ENCODE data around the gene EPHX1.

The EPHX1 gene

DNA sequence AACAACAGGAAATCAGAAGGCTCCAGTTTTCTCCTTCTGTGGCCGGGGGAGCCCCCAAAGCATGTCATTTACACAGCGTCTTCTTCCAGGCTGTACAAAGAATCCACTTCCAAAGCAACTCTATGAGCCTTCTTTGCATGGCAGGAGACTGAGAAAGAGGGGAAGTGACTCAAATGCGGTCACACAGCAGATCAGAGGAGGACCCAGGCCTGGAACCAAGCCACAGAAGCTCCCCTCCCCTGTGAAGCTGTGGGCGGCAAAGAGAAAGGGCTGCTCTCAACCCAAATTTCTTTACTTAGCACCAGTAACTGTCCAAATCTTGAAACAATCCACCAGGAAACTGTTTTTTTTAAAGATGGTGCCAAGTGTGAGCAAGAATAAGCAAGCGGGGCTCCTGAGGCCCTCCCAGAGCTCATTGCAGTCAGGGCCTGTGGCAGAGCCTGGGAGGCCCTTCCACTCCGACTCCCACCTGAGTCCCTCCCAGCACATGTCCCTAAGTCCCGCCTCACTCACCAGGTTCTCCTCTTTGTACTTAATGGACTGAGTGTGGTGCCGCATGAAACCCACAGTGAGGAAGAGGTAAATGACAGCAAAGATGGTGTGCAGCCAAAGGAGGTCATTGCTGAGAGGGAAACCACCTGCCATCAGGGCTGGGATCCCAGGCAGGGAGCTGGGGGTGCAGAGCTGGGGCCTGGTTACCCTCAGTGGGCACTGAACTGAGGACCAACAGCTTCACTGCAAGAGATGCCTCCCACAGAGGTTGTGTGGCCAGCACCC is 56.3 kb downstream of the EPHX1 start:
- DNase-seq: peak; percentile 70

- DNase-seq: no peak
Measured at GRCh38 chr1:225866981-225867380, 57.1 kb downstream of the EPHX1 start.

GRCh38 chr1:225868631-225869330 is 58.9 kb downstream of the EPHX1 start:
- no peak for DNase-seq

DNA sequence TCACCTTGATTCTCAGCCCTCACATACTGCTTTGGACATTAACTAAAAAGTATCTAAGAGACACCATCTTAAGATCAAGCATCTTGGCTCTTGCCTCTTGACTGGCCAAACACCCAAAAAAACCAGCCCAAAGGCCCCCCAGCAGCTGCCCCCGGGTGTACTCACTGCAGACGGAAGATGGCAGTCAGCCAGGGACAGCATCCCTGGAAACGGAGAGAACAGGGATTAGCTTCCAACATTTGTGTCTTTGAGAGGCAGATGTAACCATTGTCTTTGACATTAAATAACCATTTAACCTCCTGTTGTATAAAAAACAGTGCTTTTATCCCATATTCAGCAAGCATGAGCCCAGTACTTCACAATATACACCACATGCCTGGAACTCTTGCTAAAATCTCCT is 61.0 kb downstream of the EPHX1 start:
- no peak for DNase-seq

GRCh38 chr1:225871359-225872074 is 61.6 kb downstream of the EPHX1 start:
- no peak for DNase-seq

DNA sequence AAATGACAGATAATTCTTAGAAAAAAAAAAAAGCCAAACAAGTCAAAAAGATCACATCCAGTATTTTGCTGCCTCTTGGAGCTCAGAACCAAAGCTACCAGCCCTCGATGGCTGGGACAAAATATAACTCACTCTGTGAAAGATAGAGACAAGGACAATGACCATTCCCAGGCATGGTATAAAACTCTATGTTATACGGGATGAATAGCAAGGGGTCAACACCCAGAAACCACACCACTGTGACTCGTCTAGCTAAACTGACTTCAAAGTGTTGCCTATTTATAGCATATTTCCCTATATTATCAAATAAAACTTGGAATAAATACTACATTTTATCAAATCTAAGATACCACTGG is 62.1 kb downstream of the EPHX1 start:
- no peak for DNase-seq

DNA sequence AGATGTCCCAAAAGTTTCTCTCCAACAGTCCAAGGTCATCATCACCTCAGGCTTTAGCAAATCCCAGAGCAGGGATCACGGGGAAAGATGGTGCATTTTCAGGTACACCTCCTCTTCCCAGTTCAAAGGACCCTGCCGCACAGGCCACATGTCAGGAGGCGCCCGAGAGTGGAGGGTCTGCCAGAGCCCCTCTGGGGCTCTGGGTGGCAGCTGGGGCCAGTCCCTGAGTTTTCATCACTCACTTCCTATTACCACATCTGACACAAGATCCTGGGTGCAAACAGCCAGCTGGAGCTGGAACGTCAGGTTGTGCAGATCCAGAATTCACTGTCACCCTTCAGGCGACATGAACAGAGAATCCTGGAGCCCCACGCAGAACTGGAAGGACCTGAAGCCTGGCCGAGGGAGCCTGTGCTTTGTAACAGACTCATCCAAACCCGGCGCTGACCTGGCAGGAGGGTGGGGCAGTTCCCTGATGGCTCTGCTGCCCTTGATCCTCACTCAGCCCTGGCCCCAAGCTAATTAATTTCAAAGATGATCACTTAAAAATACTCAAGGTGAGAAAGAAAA is 63.4 kb downstream of the EPHX1 start:
- DNase-seq: no peak

- no peak for DNase-seq
Measured at GRCh38 chr1:225874431-225874830, 64.5 kb downstream of the EPHX1 start.

DNA sequence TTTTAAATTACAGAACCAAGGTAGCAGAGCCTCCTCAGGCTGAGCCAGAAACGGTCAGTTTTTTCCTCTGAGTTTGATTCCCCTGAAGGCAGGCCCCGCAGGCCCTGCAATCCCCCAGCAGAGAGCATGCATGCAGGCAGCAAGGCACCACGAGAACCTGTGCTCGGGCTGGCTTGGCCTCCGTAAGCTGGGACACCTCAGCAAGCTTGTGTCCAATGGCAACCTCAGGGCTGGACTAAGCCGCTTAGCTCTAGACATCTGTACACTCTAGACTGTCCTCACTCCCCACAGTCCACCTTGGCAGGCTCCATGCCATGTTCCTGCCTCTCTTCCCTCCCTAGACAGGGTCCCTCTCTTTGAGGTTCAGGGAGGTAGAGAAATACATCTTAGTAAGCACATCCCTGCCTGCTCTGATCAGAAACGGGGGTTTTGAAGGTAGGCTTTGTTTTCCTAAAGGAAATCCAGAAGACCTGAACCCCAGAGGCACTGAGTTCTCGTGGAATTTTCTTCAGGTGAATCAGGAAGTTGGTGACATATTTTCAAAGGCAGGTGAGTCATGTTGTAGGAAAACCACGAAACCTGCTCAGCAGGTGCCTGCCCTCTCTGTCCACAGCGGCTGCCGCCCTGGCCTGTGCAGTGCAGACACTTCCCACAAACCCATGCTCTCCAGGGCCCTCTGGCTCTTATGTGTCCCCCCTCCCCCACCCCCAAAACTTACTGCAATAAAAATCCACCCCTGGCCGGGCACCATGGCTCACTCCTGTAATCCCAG is 65.3 kb downstream of the EPHX1 start:
- no peak for DNase-seq

GRCh38 chr1:225876900-225877510 is 67.1 kb downstream of the EPHX1 start:
- DNase-seq: no peak

DNA sequence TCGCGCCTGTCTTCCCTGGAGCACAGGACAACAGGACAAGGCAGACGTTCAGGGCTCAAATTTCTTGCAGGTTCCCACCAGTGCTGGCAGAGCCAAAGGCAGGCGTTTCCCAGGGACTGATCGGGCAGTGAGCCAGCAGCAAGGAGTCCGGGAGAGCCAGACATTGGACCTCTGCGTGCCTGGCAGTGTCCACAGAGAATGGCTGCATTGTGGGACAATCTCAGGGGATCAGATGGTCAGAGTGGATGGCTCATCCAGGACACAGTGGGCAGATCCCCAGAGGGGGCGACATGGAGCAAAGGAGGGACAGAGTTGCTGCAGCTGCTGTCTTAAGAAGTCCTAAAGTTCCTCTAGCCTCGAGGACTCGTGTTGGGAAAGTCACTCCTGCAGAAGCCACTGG is 67.7 kb downstream of the EPHX1 start:
- DNase-seq: no peak

GRCh38 chr1:225878282-225878681 is 68.4 kb downstream of the EPHX1 start:
- DNase-seq: no peak

DNA sequence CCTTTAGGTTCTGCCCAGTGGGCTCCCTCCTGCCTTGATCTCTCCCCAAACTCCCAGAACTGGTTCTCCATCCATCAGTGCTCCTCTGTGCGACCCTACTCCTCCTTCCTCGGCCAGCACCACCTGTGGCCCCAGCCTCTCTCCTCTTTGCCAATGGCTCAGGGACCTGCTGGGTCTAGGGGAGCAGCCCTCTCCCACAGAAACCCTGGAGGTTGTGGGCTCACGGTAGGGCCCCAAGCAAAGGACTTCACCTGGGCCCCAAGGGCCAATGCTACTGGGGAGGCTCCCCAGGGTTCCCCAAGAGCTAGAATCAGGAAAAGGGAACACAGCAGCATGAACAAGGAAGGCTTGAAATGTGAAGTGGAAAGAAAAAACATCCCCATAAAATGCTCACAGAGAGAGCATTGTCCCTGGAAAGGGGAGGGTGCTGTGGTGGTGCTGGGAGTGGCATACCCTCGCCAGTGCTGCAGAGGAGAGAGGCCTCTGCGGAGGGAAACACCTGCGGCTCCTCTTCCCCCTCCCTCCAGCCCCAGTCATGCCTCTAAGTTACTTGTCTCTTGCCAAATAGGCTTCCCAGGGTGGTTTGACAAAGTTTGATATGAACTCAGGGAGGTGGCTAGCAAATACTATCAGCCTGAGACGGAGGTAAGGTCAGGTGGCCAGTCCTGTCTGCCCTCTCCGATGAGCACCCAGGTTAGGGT is 69.7 kb downstream of the EPHX1 start:
- no peak for DNase-seq

DNA sequence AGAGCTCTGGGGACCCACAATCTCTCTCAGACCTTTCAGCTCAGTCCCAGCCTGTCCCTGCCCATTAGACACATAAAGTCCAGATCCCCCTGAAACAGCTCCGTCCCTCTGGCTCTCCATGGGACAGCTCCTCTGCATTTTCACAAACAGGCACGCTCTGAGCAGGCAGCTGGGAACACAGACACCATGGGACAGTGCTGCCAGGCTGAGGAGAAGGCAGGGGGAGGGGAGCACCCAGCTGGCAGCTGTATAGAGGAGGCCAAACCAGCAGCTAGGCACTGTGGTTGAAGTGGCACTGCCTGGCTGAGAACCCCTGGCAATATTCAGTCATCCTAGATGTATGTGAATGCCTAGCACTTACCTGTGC is 70.3 kb downstream of the EPHX1 start:
- DNase-seq: no peak

GRCh38 chr1:225880636-225881035 is 70.7 kb downstream of the EPHX1 start:
- no peak for DNase-seq

- peak; percentile 28 for DNase-seq
Measured at GRCh38 chr1:225881081-225881958, 71.4 kb downstream of the EPHX1 start.

DNA sequence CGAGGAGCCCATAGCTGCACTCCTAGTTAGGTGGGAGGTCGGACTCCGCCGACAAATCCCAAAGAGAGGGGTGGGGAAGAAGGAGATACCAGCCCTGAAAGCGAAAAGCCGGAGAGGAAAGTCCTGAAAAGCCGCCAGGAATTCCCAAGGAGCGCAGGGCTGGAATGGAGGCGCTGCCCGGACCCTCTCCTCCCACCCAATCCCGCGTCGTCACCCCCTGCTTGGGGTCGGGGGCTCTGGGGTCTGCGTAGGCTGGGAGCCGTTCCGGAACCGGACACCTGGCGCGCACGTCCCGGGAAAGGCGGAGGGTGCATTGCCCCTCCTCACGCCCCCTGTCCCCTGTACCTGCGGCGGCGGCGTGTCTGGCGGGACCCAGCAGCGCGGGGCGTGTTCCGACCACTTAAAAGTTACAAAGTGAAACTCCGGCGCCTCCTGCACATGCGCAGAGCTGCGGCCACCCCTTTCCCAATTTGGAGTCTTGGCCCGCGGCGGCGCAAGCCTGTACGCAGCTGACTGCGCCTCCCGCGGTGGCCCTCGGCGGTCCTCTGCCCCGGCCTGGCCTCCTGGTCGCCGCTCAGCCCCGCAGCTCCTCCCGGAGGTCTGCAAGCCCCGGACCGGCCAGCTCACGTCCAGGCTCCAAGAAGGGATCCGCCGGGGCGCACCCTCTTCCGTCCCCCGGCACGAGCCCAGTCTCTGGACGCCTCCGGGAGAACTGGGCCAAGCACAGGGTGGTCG is 72.2 kb downstream of the EPHX1 start, which contains the start of gene TMEM63A:
Gene TMEM63A, minus strand, starts transcription at position 422 of the 735 bp plus-strand sequence. CDS start 4,800 bp downstream, outside the sequence.
- peak; percentile 73 for DNase-seq

- no peak for DNase-seq
Measured at GRCh38 chr1:225882694-225883615, 73.0 kb downstream of the EPHX1 start.
